Measurements from ENCODE around the gene TMEM240.

DNA sequence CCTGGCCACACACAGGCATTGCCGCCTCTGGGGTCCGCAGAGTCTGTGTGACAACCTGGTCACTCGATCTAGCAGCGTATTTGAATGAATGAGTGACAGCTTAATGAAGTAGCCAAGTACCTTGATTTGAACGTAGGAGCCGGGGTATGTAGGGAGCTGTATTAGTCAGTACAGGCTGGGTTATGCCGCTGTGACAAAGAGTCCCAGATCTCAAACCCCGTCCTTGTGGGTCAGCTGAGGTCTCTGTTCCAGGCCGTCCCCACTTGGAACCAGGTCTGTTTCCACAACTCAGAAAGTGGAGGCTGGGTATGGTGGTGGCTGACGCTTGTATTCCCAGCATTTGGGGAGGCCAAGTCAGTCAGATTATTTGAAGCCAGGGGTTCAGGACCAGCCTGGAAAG, 48.8 kb downstream of the TMEM240 start:
- TF ChIP-seq EZH2phosphoT487 (IDR thresholded peaks at IDR 0.05; ENCODE audit: insufficient read depth, low read depth) (no peak), EZH2 (IDR thresholded peaks at IDR 0.05; ENCODE audit: insufficient read depth, poor library complexity, severe bottlenecking) (no peak)

Data from GM23248 (cell line).